Measurements from ENCODE around the gene THRB.

The THRB gene

DNA sequence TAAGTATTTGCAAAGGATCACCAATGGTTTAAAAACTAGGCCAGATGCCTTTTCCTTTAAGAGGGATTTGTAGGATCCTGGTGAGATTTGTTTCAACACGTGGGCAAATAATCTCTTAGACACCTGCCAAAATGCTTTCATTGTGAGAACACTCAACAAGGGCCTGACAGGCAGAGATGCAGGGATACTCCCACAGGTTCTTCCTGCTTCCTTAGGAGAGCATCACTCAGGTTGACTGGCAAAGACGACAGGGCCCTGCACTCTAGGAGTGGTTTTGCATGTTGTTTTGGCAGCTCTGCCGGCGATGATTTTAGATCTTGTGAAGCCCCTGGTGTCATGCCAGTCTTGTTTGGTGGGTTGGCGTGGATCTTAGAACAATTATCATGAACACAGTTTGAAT is 365.1 kb downstream of the THRB start:
- TF ChIP-seq, protein P1, sequence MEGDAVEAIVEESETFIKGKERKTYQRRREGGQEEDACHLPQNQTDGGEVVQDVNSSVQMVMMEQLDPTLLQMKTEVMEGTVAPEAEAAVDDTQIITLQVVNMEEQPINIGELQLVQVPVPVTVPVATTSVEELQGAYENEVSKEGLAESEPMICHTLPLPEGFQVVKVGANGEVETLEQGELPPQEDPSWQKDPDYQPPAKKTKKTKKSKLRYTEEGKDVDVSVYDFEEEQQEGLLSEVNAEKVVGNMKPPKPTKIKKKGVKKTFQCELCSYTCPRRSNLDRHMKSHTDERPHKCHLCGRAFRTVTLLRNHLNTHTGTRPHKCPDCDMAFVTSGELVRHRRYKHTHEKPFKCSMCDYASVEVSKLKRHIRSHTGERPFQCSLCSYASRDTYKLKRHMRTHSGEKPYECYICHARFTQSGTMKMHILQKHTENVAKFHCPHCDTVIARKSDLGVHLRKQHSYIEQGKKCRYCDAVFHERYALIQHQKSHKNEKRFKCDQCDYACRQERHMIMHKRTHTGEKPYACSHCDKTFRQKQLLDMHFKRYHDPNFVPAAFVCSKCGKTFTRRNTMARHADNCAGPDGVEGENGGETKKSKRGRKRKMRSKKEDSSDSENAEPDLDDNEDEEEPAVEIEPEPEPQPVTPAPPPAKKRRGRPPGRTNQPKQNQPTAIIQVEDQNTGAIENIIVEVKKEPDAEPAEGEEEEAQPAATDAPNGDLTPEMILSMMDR (IDR thresholded peaks at IDR 0.05; ENCODE audit: low read depth, low read length), result no peak
- no peak for DNase-seq (ENCODE audit: extremely low read depth, low read depth)

DNA sequence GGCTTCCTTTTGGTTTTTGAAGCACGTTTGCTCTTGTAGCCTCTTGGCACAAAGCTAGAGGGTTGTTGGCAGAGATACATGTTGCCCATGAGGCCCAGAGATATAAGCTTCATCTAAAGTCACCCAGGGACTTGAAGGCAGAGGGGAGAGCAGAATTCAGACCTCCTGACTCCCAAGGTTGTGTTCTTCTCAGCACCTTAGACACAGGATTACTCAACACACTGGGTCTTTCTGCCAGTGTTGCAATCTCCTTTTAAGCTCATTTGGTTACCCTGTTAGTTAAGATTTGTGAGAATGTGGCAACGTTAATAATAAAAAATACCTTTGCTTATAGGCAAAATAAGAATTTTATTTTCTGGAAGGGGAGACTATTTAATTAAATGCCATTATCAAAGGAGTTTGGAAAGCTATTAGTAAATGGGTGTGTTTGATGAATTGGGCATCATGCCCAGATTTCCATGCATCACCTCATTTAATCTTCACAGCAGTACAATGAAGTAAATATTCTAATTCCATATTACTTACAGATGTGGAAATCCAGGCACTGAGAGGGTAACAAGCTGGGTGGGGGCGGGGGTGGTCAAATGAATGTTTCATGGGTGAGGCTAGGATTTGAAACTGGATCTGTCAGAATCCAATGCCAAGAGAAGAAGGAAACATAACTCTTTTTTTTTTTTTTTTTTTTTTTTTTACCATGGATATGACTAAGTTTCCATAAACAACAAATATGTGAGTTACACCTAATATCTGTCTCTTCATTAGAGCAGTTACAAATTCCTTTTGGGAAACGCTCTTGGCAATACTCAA is 366.2 kb downstream of the THRB start:
- TF ChIP-seq, protein P1 (IDR thresholded peaks at IDR 0.05; ENCODE audit: low read depth, low read length), result no peak
- DNase-seq (ENCODE audit: extremely low read depth, low read depth), result peak; percentile 97

DNA sequence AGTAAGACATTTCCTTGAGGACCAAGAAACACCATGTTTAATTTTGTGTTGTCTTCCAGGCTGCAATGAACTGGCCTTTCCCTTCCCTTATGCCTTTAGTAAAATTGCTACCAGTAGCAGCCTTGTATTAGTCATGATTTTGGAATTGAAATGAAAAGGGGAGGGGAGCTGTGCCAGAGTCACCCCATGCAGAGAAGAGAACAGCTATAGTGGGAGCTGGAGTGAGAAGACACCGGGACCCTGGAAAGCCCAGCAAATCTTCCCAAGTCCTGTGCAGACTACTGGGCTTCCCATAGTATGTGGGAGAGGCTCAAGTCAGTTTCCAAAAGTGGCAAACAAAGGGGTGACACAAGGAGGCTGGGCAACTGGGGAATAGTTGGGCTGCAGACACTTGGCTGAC is 371.1 kb downstream of the THRB start:
- DNase-seq (ENCODE audit: extremely low read depth, low read depth), result no peak
- TF ChIP-seq, protein P1 (IDR thresholded peaks at IDR 0.05; ENCODE audit: low read depth, low read length), result no peak

DNA sequence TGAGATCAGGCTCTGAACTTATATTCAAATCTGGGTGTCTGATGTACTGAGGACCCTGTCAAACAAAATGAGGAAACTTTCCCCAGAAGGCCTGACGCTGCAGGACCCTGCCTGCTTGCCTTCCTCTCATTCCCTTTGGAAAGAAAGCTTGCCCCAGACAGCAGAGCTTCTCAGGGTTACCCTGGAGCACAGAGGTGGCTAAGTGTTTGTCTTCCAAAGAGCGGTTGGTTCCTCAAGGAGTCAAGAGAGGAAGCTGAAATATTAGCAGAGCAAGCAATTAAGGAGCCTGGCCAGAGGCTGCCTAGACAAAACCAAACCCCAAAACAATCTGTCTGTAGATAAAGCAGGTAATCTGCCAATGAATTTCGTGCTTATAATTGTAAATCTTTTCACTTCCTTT is 374.2 kb downstream of the THRB start:
- TF ChIP-seq, protein P1 (IDR thresholded peaks at IDR 0.05; ENCODE audit: low read depth, low read length), result no peak
- no peak for DNase-seq (ENCODE audit: extremely low read depth, low read depth)

- TF ChIP-seq, protein P1 (IDR thresholded peaks at IDR 0.05; ENCODE audit: low read depth, low read length), result no peak
- DNase-seq (ENCODE audit: extremely low read depth, low read depth), result no peak
Measured at GRCh38 chr3:24119321-24119751, 375.3 kb downstream of the THRB start.

GRCh38 chr3:24117508-24117907 is 377.1 kb downstream of the THRB start:
- TF ChIP-seq, protein P1 (IDR thresholded peaks at IDR 0.05; ENCODE audit: low read depth, low read length), result no peak

GRCh38 chr3:24111711-24112110 is 382.9 kb downstream of the THRB start:
- DNase-seq (ENCODE audit: extremely low read depth, low read depth), result no peak
- TF ChIP-seq, protein P1 (IDR thresholded peaks at IDR 0.05; ENCODE audit: low read depth, low read length), result no peak

More at GRCh38 chr3:24117508-24117907, 377.1 kb downstream of the THRB start:
- no peak for DNase-seq (ENCODE audit: extremely low read depth, low read depth)
